GM12878 (cell line): Measurements from ENCODE around the gene BTBD19. TPM values are rescaled to one million over a fixed set of nuclear protein-coding genes. Genes with fewer than 3 reads are reported as not detected.

Source experiments
- ASH2L ChIP-seq: fragments of 300-600, 200-600 bp; sonication (generic); IDR thresholded peaks from 2 replicates; pipeline ENCODE4 v1.6.1; 2017; ENCODE audit warnings: low read depth, mild to moderate bottlenecking, borderline replicate concordance
- ATF7 ChIP-seq: fragments of 450-650 bp; IDR thresholded peaks from 2 replicates; pipeline ENCODE4 v1.6.1; 2016; ENCODE audit warnings: low read depth, mild to moderate bottlenecking
- BCL3 ChIP-seq: IDR thresholded peaks from 2 replicates; pipeline ENCODE4 v1.6.1; 2011; ENCODE audit warnings: borderline replicate concordance, low read depth, mild to moderate bottlenecking, moderate library complexity, low read length; ENCODE audit not compliant: insufficient read depth, poor library complexity, severe bottlenecking
- CBFB ChIP-seq: IDR thresholded peaks from 2 replicates; pipeline ENCODE4 v1.6.1; 2016; ENCODE audit warnings: antibody characterized with exemption, low read depth
- CHD2 ChIP-seq: IDR thresholded peaks from 2 replicates; pipeline ENCODE4 v1.6.1; 2011; ENCODE audit warnings: low read depth, low read length, improper control_type of control experiment, borderline replicate concordance
- CREM ChIP-seq: IDR thresholded peaks from 2 replicates; pipeline ENCODE4 v1.6.1; 2014; ENCODE audit warnings: antibody characterized with exemption, low read depth
- DPF2 ChIP-seq: fragments of 450-650 bp; IDR thresholded peaks from 2 replicates; pipeline ENCODE4 v1.6.1; 2017; ENCODE audit warnings: mild to moderate bottlenecking
- EP300 ChIP-seq, 2 experiments: fragments of 150-350 bp in 1 of 2; IDR thresholded peaks; 2 replicates each; pipeline ENCODE4 v1.6.1; 2011 to 2012; ENCODE audit warnings: low read depth in 2 of 2, low read length in 2 of 2, borderline replicate concordance in 1 of 2, improper control_type of control experiment in 1 of 2, inconsistent platforms in 1 of 2; ENCODE audit not compliant: control insufficient read depth in 1 of 2
- FOXK2 ChIP-seq: fragments of 450-650 bp; IDR thresholded peaks from 2 replicates; pipeline ENCODE4 v1.6.1; 2017; ENCODE audit warnings: mild to moderate bottlenecking, moderate library complexity
- HDAC6 ChIP-seq: fragments of 200-600 bp; sonication (generic); IDR thresholded peaks from one replicate; pipeline ENCODE4 v1.8.0; 2017; ENCODE audit warnings: antibody characterized with exemption; ENCODE audit not compliant: unreplicated experiment
- JUNB ChIP-seq: IDR thresholded peaks from 2 replicates; pipeline ENCODE4 v1.6.1; 2016; ENCODE audit warnings: antibody characterized with exemption, mild to moderate bottlenecking
- JUND ChIP-seq: IDR thresholded peaks from 2 replicates; pipeline ENCODE4 v1.6.1; 2012; ENCODE audit warnings: low read depth, mild to moderate bottlenecking, low read length, improper control_type of control experiment, moderate library complexity
- KLF5 ChIP-seq: fragments of 450-650 bp; IDR thresholded peaks from 2 replicates; pipeline ENCODE4 v1.6.1; 2014; ENCODE audit warnings: mild to moderate bottlenecking; ENCODE audit not compliant: partially characterized antibody
- LARP7 ChIP-seq: fragments of 450-650 bp; IDR thresholded peaks from 2 replicates; pipeline ENCODE4 v1.6.1; 2017; ENCODE audit warnings: mild to moderate bottlenecking
- MEF2A ChIP-seq: IDR thresholded peaks from 2 replicates; pipeline ENCODE4 v1.6.1; 2011; ENCODE audit warnings: low read depth, mild to moderate bottlenecking, low read length, moderate library complexity; ENCODE audit not compliant: insufficient read depth
- POU2F2 ChIP-seq: IDR thresholded peaks from 3 replicates; pipeline ENCODE4 v1.6.1; 2011; ENCODE audit warnings: low read depth, mild to moderate bottlenecking, low read length, borderline replicate concordance
- RBBP5 ChIP-seq: fragments of 200-600 bp; sonication (generic); conservative IDR thresholded peaks from 2 replicates; pipeline ENCODE4 v1.6.1; 2016
- RELB ChIP-seq: fragments of 450-650 bp; IDR thresholded peaks from 2 replicates; pipeline ENCODE4 v1.6.1; 2017; ENCODE audit warnings: low read depth, mild to moderate bottlenecking, moderate library complexity
- REST ChIP-seq: IDR thresholded peaks from 2 replicates; pipeline ENCODE4 v1.6.1; 2012; ENCODE audit warnings: mild to moderate bottlenecking, low read depth, low read length
- TAF1 ChIP-seq: IDR thresholded peaks from 2 replicates; pipeline ENCODE4 v1.6.1; 2011; ENCODE audit warnings: mild to moderate bottlenecking, low read depth, low read length, borderline replicate concordance
- TARDBP ChIP-seq: IDR thresholded peaks from 2 replicates; pipeline ENCODE4 v1.6.1; 2016; ENCODE audit warnings: borderline replicate concordance
- TBL1XR1 ChIP-seq: IDR thresholded peaks from 2 replicates; pipeline ENCODE4 v1.6.1; 2012; ENCODE audit warnings: low read depth, low read length, improper control_type of control experiment
- TCF12 ChIP-seq: IDR thresholded peaks from 2 replicates; pipeline ENCODE4 v1.6.1; 2011; ENCODE audit warnings: low read depth, mild to moderate bottlenecking, low read length
- polyA plus RNA-seq, 11 experiments: library from polyadenylated mRNA; depleted of rRNA in 4 of 11; unstranded in 6 of 11; stranded (reverse) in 5 of 11; fragments of >200 nt; fragmentation: Nextera tagmentation in 4 of 11; fragmentation: Illumina TruSeq in 1 of 11; extraction: Ambion mirVana in 4 of 11; extraction: Trizol in 1 of 11; gene quantifications; 1 replicate in 1 of 11; 2 replicates in 10 of 11; pipeline versions ENCODE4 v1.2.1 to v1.2.3, GENCODE V29; 2011 to 2016; ENCODE audit warnings: inconsistent platforms in 2 of 11, missing spikeins in 2 of 11, low read depth in 1 of 11
- total RNA-seq, 4 experiments: library from RNA; depleted of rRNA in 3 of 4; stranded (reverse); fragments of >200 nt in 3 of 4; fragmentation: Illumina TruSeq in 1 of 4; extraction: Trizol in 1 of 4; gene quantifications; 2 replicates each; pipeline versions ENCODE4 v1.2.1 to v1.2.3, GENCODE V29; 2013 to 2021

BTBD19 gene
- total and polyA plus RNA-seq, 10 of the 15 experiments (the other 5 are each of a cell fraction or from before 2014, with no cell fraction given), result 0.13 to 2.7 (median 0.42) TPM

DNA sequence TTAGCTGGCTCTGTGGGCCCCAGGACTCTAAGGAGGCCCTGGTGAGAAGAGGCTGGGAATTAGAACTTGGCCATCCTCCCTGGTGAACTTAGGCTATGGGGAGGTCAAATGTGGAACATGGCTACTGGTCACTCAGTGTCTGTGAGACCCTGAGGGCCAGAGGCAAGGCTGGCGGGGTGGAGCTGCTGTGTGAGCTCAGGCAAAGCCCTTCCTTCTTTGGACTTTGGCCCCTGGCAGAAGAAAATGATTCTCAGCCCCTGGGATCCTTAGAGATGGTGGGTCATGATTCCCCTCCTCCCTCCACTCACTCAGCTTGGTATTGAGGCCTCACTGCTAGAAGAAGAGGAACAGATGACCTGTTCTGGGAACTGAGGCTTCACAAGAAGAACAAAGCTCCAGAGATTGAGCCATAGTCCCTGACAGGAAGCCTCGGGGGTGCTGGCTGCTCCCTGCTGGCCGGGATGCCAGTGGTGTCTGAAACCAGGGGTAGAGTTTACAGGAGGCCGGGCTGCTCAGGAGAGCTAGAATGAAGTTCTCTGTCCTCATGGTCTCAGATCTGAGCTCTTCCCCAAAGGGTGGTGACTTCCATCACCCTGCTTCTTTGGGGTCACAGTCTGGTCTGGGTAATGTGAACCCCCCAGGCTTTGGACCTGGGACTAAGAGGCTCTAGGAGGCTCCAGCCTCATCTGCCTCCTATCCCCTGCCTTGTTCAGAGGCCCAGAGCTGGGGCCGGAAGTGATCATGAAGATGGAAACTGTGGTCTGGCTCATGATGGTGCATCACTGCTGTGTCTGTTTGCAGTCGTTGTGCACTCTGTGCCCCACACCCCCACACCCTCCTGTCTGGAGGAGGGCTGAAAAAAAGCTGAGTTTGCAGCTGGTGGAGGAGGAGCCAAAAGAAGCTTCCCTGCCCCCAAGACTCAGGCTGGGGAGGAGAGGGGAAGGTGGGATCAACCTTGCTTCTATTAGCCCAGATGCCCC lies 905 bp downstream of the BTBD19 start (continued):
- TF ChIP-seq BCL3 (peak; percentile 14), MEF2A (0 out of 2 replicates have a peak, but pooled peaks have one; percentile 5), POU2F2 (peak; percentile 63; the same call in 1 of the 3 replicates), ASH2L (peak; percentile 45; the same call in 1 of the 2 replicates), EP300 (IDR thresholded peaks at IDR 0.05; ENCODE audit: borderline replicate concordance in 1 of 2, control insufficient read depth in 1 of 2, low read depth in 2 of 2, low read length in 2 of 2) (peak in 1 of 2 experiments; percentile 65; a peak in 1 of 4 replicates), REST (0 out of 2 replicates have a peak, but pooled peaks have one; percentile 5), TARDBP (no peak), TBL1XR1 (no peak), FOXK2 (no peak), KLF5 (no peak), CREM (peak; percentile 81), HDAC6 (no peak), ATF7 (peak; percentile 69), RBBP5 (no peak), TAF1 (peak; percentile 65; the same call in 1 of the 2 replicates), JUNB (peak; percentile 10; the same call in 1 of the 2 replicates), CHD2 (peak; percentile 64), DPF2 (peak; percentile 65; the same call in 1 of the 2 replicates), LARP7 (no peak), CBFB (peak; percentile 58; the same call in 1 of the 2 replicates), TCF12 (peak; percentile 71; the same call in 1 of the 2 replicates), RELB (no peak; the same call in 1 of the 2 replicates), JUND (no peak)
